GM12878 (cell line): ENCODE data around the gene ITPR2. TPM values are rescaled to one million over a fixed set of nuclear protein-coding genes. Genes with fewer than 3 reads are reported as not detected.

Experiments used
- BCLAF1 ChIP-seq: fragments of 450-650 bp; IDR thresholded peaks from 2 replicates; pipeline ENCODE4 v1.6.1; 2017; ENCODE audit warnings: antibody characterized with exemption, mild to moderate bottlenecking, moderate library complexity
- GATAD2B ChIP-seq: fragments of 450-650 bp; conservative IDR thresholded peaks from 2 replicates; pipeline ENCODE4 v1.6.1; 2017; ENCODE audit warnings: low read depth, mild to moderate bottlenecking, moderate library complexity
- MTA3 ChIP-seq: IDR thresholded peaks from 2 replicates; pipeline ENCODE4 v1.6.1; 2012; ENCODE audit warnings: low read length, inconsistent platforms, borderline replicate concordance
- NBN ChIP-seq: fragments of 450-650 bp; IDR thresholded peaks from 2 replicates; pipeline ENCODE4 v1.6.1; 2016
- PBX3 ChIP-seq: IDR thresholded peaks from 2 replicates; pipeline ENCODE4 v1.6.1; 2011; ENCODE audit warnings: mild to moderate bottlenecking, low read depth, low read length, moderate library complexity; ENCODE audit not compliant: insufficient replicate concordance
- YBX1 ChIP-seq: fragments of 450-650 bp; IDR thresholded peaks from 2 replicates; pipeline ENCODE4 v1.6.1; 2016; ENCODE audit warnings: antibody characterized with exemption
- polyA plus RNA-seq, 11 experiments: library from polyadenylated mRNA; depleted of rRNA in 4 of 11; unstranded in 6 of 11; stranded (reverse) in 5 of 11; fragments of >200 nt; fragmentation: Nextera tagmentation in 4 of 11; fragmentation: Illumina TruSeq in 1 of 11; extraction: Ambion mirVana in 4 of 11; extraction: Trizol in 1 of 11; gene quantifications; 1 replicate in 1 of 11; 2 replicates in 10 of 11; pipeline versions ENCODE4 v1.2.1 to v1.2.3, GENCODE V29; 2011 to 2016; ENCODE audit warnings: inconsistent platforms in 2 of 11, missing spikeins in 2 of 11, low read depth in 1 of 11
- total RNA-seq, 4 experiments: library from RNA; depleted of rRNA in 3 of 4; stranded (reverse); fragments of >200 nt in 3 of 4; fragmentation: Illumina TruSeq in 1 of 4; extraction: Trizol in 1 of 4; gene quantifications; 2 replicates each; pipeline versions ENCODE4 v1.2.1 to v1.2.3, GENCODE V29; 2013 to 2021
- TF ChIP-seq, protein P1 (sequence below): fragments of 150-350 bp; IDR thresholded peaks from 2 replicates; pipeline ENCODE4 v1.6.1; 2016; ENCODE audit warnings: low read depth, low read length

Gene ITPR2
- total and polyA plus RNA-seq, 10 of the 15 experiments (the other 5 are each of a cell fraction or from before 2014, with no cell fraction given), result 7.5 to 76.2 (median 47.1) TPM

- TF ChIP-seq PBX3 (peak; percentile 21), GATAD2B (no peak), MTA3 (peak; percentile 74; the same call in 1 of the 2 replicates), YBX1 (no peak), BCLAF1 (no peak), NBN (peak; percentile 87)
- TF ChIP-seq, protein P1, sequence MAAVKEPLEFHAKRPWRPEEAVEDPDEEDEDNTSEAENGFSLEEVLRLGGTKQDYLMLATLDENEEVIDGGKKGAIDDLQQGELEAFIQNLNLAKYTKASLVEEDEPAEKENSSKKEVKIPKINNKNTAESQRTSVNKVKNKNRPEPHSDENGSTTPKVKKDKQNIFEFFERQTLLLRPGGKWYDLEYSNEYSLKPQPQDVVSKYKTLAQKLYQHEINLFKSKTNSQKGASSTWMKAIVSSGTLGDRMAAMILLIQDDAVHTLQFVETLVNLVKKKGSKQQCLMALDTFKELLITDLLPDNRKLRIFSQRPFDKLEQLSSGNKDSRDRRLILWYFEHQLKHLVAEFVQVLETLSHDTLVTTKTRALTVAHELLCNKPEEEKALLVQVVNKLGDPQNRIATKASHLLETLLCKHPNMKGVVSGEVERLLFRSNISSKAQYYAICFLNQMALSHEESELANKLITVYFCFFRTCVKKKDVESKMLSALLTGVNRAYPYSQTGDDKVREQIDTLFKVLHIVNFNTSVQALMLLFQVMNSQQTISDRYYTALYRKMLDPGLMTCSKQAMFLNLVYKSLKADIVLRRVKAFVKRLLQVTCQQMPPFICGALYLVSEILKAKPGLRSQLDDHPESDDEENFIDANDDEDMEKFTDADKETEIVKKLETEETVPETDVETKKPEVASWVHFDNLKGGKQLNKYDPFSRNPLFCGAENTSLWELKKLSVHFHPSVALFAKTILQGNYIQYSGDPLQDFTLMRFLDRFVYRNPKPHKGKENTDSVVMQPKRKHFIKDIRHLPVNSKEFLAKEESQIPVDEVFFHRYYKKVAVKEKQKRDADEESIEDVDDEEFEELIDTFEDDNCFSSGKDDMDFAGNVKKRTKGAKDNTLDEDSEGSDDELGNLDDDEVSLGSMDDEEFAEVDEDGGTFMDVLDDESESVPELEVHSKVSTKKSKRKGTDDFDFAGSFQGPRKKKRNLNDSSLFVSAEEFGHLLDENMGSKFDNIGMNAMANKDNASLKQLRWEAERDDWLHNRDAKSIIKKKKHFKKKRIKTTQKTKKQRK, result no peak
Measured at GRCh38 chr12:26298785-26299621, 534.0 kb downstream of the ITPR2 start (continued).
